WTC11 (cell line): ENCODE measurements around the gene NKAPL. TPM values are rescaled to one million over a fixed set of nuclear protein-coding genes. Genes with fewer than 3 reads are reported as not detected.

Source experiments
- CREB1 ChIP-seq: sonication (generic); formaldehyde crosslinking; IDR thresholded peaks from 2 replicates; pipeline ENCODE4 v1.8.0; 2023; ENCODE audit warnings: mild to moderate bottlenecking, missing genetic modification reagents
- ELF4 ChIP-seq: sonication (generic); formaldehyde crosslinking; IDR thresholded peaks from 2 replicates; pipeline ENCODE4 v1.8.1; 2022; ENCODE audit warnings: low read depth, mild to moderate bottlenecking, moderate library complexity, missing genetic modification reagents
- GABPB1 ChIP-seq: sonication (generic); formaldehyde crosslinking; IDR thresholded peaks from 2 replicates; pipeline ENCODE4 v1.8.1; 2023; ENCODE audit warnings: mild to moderate bottlenecking, missing genetic modification reagents
- GTF2I ChIP-seq: fragments of 250-450 bp; sonication (Bioruptor Pico); conservative IDR thresholded peaks from 2 replicates; pipeline ENCODE4 v1.4.0; 2021; ENCODE audit warnings: mild to moderate bottlenecking
- NFATC4 ChIP-seq: fragments of 250-450 bp; sonication (Bioruptor Pico); IDR thresholded peaks from 2 replicates; pipeline ENCODE4 v1.9.0; 2021; ENCODE audit warnings: mild to moderate bottlenecking
- NR3C1 ChIP-seq: sonication (generic); formaldehyde crosslinking; conservative IDR thresholded peaks from 2 replicates; pipeline ENCODE4 v1.8.1; 2023; ENCODE audit warnings: low read depth, mild to moderate bottlenecking, missing genetic modification reagents
- RELA ChIP-seq: sonication (generic); formaldehyde crosslinking; IDR thresholded peaks from 2 replicates; pipeline ENCODE4 v1.8.1; 2022; ENCODE audit warnings: missing genetic modification reagents, mild to moderate bottlenecking, borderline replicate concordance
- SMAD4 ChIP-seq: sonication (generic); formaldehyde crosslinking; IDR thresholded peaks from 2 replicates; pipeline ENCODE4 v1.8.0; 2022; ENCODE audit warnings: mild to moderate bottlenecking, missing genetic modification reagents
- SP1 ChIP-seq: sonication (generic); formaldehyde crosslinking; conservative IDR thresholded peaks from 2 replicates; pipeline ENCODE4 v1.8.1; 2022; ENCODE audit warnings: missing genetic modification reagents
- TEAD4 ChIP-seq: sonication (generic); formaldehyde crosslinking; IDR thresholded peaks from 2 replicates; pipeline ENCODE4 v1.8.0; 2022; ENCODE audit warnings: mild to moderate bottlenecking, missing genetic modification reagents
- ZNF121 ChIP-seq: sonication (generic); formaldehyde crosslinking; IDR thresholded peaks from 2 replicates; pipeline ENCODE4 v1.8.0; 2023; ENCODE audit warnings: missing genetic modification reagents
- ZNF232 ChIP-seq: sonication (generic); formaldehyde crosslinking; IDR thresholded peaks from 2 replicates; pipeline ENCODE4 v1.8.0; 2022; ENCODE audit warnings: mild to moderate bottlenecking, missing genetic modification reagents
- ZNF263 ChIP-seq: sonication (generic); formaldehyde crosslinking; IDR thresholded peaks from 2 replicates; pipeline ENCODE4 v1.8.1; 2022; ENCODE audit warnings: low read depth, mild to moderate bottlenecking, moderate library complexity, missing genetic modification reagents
- ZNF671 ChIP-seq: fragments of 250-450 bp; sonication (Bioruptor Pico); IDR thresholded peaks from 2 replicates; pipeline ENCODE4 v1.8.0; 2021; ENCODE audit warnings: mild to moderate bottlenecking
- total RNA-seq: library from RNA; stranded (reverse); gene quantifications from 3 replicates; pipeline ENCODE4 v1.2.3, GENCODE V29; 2021
- TF ChIP-seq, protein P1 (sequence below): sonication (generic); formaldehyde crosslinking; IDR thresholded peaks from 2 replicates; pipeline ENCODE4 v1.8.1; 2023; ENCODE audit warnings: mild to moderate bottlenecking, missing genetic modification reagents
- TF ChIP-seq, protein P2 (sequence below): fragments of 250-450 bp; sonication (Bioruptor Pico); IDR thresholded peaks from 2 replicates; pipeline ENCODE4 v1.9.0; 2021; ENCODE audit warnings: mild to moderate bottlenecking, borderline replicate concordance
- TF ChIP-seq, protein P3 (sequence below): sonication (generic); formaldehyde crosslinking; IDR thresholded peaks from 2 replicates; pipeline ENCODE4 v1.8.0; 2023; ENCODE audit warnings: missing genetic modification reagents
- TF ChIP-seq, protein P4 (sequence below): sonication (generic); formaldehyde crosslinking; IDR thresholded peaks from 2 replicates; pipeline ENCODE4 v1.8.0; 2022; ENCODE audit warnings: mild to moderate bottlenecking, missing genetic modification reagents
- TF ChIP-seq, protein P5 (sequence below): sonication (generic); formaldehyde crosslinking; IDR thresholded peaks from 2 replicates; pipeline ENCODE4 v1.8.1; 2023; ENCODE audit warnings: mild to moderate bottlenecking, missing genetic modification reagents, borderline replicate concordance
- TF ChIP-seq, protein P6 (sequence below): sonication (generic); formaldehyde crosslinking; IDR thresholded peaks from 2 replicates; pipeline ENCODE4 v1.8.0; 2022; ENCODE audit warnings: missing genetic modification reagents
- TF ChIP-seq, protein P7 (sequence below): sonication (generic); formaldehyde crosslinking; conservative IDR thresholded peaks from 2 replicates; pipeline ENCODE4 v1.8.1; 2022; ENCODE audit warnings: mild to moderate bottlenecking, missing genetic modification reagents

NKAPL gene
- total RNA-seq, 1 experiment from 2014 or later = 0.26 TPM

DNA sequence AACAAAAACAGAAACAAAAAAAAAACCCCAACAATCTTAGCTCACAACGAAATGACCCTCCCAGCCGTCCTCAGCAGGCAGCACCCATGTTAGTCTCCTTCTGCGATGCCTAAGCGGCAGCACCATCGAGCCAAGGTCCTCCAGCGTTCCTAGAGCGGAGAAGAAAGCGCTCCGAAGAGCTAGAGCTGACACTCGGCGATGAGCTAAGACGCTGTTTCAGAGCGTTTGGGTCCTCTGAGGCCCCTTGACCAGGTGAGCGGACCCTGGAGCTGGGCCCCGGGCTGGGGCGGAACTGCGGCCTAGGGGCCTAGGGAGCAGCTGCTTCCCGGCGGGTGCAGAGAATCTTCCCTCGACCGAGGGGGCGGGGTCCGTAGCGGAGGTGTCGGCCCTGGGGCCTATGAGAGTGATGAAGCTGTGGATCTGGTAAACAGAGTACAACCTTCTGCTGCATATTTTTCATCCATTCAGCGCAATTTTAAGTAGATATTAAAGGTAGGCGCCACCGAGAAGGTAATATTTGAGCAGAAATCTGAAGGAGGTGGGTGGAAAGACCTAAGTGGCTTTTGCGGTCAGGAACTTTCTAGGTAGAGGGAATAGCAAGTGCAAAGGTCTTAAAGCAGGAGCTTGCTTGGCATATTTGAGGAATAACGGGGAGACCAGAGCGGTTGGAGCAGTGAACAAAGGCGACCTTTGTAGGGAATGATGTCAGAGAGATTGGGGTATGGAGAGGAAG is 8.0 kb downstream of the NKAPL start, which contains the start of gene ZSCAN26 (continued):
- TF ChIP-seq, protein P1, sequence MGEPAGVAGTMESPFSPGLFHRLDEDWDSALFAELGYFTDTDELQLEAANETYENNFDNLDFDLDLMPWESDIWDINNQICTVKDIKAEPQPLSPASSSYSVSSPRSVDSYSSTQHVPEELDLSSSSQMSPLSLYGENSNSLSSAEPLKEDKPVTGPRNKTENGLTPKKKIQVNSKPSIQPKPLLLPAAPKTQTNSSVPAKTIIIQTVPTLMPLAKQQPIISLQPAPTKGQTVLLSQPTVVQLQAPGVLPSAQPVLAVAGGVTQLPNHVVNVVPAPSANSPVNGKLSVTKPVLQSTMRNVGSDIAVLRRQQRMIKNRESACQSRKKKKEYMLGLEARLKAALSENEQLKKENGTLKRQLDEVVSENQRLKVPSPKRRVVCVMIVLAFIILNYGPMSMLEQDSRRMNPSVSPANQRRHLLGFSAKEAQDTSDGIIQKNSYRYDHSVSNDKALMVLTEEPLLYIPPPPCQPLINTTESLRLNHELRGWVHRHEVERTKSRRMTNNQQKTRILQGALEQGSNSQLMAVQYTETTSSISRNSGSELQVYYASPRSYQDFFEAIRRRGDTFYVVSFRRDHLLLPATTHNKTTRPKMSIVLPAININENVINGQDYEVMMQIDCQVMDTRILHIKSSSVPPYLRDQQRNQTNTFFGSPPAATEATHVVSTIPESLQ (CRISPR knock-in tag) = no peak
- TF ChIP-seq ZNF232 (CRISPR knock-in tag) (no peak), GTF2I (CRISPR knock-in tag) (no peak), CREB1 (CRISPR knock-in tag) (no peak), TEAD4 (0 out of 2 replicates have a peak, but pooled peaks have one; percentile 16), ZNF121 (CRISPR knock-in tag) (no peak), ZNF671 (CRISPR knock-in tag) (no peak), GABPB1 (CRISPR knock-in tag) (peak; percentile 48; the same call in 1 of the 2 replicates), NFATC4 (CRISPR knock-in tag) (no peak), RELA (no peak), ZNF263 (no peak), NR3C1 (CRISPR knock-in tag) (no peak), SMAD4 (CRISPR knock-in tag) (no peak), SP1 (CRISPR knock-in tag) (peak; percentile 63; the same call in 1 of the 2 replicates), ELF4 (CRISPR knock-in tag) (no peak)
- TF ChIP-seq, protein P2, sequence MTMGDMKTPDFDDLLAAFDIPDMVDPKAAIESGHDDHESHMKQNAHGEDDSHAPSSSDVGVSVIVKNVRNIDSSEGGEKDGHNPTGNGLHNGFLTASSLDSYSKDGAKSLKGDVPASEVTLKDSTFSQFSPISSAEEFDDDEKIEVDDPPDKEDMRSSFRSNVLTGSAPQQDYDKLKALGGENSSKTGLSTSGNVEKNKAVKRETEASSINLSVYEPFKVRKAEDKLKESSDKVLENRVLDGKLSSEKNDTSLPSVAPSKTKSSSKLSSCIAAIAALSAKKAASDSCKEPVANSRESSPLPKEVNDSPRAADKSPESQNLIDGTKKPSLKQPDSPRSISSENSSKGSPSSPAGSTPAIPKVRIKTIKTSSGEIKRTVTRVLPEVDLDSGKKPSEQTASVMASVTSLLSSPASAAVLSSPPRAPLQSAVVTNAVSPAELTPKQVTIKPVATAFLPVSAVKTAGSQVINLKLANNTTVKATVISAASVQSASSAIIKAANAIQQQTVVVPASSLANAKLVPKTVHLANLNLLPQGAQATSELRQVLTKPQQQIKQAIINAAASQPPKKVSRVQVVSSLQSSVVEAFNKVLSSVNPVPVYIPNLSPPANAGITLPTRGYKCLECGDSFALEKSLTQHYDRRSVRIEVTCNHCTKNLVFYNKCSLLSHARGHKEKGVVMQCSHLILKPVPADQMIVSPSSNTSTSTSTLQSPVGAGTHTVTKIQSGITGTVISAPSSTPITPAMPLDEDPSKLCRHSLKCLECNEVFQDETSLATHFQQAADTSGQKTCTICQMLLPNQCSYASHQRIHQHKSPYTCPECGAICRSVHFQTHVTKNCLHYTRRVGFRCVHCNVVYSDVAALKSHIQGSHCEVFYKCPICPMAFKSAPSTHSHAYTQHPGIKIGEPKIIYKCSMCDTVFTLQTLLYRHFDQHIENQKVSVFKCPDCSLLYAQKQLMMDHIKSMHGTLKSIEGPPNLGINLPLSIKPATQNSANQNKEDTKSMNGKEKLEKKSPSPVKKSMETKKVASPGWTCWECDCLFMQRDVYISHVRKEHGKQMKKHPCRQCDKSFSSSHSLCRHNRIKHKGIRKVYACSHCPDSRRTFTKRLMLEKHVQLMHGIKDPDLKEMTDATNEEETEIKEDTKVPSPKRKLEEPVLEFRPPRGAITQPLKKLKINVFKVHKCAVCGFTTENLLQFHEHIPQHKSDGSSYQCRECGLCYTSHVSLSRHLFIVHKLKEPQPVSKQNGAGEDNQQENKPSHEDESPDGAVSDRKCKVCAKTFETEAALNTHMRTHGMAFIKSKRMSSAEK (CRISPR knock-in tag) = no peak
- TF ChIP-seq, protein P3, sequence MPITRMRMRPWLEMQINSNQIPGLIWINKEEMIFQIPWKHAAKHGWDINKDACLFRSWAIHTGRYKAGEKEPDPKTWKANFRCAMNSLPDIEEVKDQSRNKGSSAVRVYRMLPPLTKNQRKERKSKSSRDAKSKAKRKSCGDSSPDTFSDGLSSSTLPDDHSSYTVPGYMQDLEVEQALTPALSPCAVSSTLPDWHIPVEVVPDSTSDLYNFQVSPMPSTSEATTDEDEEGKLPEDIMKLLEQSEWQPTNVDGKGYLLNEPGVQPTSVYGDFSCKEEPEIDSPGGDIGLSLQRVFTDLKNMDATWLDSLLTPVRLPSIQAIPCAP (CRISPR knock-in tag) = no peak
- TF ChIP-seq, protein P4, sequence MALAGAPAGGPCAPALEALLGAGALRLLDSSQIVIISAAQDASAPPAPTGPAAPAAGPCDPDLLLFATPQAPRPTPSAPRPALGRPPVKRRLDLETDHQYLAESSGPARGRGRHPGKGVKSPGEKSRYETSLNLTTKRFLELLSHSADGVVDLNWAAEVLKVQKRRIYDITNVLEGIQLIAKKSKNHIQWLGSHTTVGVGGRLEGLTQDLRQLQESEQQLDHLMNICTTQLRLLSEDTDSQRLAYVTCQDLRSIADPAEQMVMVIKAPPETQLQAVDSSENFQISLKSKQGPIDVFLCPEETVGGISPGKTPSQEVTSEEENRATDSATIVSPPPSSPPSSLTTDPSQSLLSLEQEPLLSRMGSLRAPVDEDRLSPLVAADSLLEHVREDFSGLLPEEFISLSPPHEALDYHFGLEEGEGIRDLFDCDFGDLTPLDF (CRISPR knock-in tag) = no peak
- TF ChIP-seq, protein P5, sequence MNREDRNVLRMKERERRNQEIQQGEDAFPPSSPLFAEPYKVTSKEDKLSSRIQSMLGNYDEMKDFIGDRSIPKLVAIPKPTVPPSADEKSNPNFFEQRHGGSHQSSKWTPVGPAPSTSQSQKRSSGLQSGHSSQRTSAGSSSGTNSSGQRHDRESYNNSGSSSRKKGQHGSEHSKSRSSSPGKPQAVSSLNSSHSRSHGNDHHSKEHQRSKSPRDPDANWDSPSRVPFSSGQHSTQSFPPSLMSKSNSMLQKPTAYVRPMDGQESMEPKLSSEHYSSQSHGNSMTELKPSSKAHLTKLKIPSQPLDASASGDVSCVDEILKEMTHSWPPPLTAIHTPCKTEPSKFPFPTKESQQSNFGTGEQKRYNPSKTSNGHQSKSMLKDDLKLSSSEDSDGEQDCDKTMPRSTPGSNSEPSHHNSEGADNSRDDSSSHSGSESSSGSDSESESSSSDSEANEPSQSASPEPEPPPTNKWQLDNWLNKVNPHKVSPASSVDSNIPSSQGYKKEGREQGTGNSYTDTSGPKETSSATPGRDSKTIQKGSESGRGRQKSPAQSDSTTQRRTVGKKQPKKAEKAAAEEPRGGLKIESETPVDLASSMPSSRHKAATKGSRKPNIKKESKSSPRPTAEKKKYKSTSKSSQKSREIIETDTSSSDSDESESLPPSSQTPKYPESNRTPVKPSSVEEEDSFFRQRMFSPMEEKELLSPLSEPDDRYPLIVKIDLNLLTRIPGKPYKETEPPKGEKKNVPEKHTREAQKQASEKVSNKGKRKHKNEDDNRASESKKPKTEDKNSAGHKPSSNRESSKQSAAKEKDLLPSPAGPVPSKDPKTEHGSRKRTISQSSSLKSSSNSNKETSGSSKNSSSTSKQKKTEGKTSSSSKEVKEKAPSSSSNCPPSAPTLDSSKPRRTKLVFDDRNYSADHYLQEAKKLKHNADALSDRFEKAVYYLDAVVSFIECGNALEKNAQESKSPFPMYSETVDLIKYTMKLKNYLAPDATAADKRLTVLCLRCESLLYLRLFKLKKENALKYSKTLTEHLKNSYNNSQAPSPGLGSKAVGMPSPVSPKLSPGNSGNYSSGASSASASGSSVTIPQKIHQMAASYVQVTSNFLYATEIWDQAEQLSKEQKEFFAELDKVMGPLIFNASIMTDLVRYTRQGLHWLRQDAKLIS (CRISPR knock-in tag) = no peak
- TF ChIP-seq, protein P6, sequence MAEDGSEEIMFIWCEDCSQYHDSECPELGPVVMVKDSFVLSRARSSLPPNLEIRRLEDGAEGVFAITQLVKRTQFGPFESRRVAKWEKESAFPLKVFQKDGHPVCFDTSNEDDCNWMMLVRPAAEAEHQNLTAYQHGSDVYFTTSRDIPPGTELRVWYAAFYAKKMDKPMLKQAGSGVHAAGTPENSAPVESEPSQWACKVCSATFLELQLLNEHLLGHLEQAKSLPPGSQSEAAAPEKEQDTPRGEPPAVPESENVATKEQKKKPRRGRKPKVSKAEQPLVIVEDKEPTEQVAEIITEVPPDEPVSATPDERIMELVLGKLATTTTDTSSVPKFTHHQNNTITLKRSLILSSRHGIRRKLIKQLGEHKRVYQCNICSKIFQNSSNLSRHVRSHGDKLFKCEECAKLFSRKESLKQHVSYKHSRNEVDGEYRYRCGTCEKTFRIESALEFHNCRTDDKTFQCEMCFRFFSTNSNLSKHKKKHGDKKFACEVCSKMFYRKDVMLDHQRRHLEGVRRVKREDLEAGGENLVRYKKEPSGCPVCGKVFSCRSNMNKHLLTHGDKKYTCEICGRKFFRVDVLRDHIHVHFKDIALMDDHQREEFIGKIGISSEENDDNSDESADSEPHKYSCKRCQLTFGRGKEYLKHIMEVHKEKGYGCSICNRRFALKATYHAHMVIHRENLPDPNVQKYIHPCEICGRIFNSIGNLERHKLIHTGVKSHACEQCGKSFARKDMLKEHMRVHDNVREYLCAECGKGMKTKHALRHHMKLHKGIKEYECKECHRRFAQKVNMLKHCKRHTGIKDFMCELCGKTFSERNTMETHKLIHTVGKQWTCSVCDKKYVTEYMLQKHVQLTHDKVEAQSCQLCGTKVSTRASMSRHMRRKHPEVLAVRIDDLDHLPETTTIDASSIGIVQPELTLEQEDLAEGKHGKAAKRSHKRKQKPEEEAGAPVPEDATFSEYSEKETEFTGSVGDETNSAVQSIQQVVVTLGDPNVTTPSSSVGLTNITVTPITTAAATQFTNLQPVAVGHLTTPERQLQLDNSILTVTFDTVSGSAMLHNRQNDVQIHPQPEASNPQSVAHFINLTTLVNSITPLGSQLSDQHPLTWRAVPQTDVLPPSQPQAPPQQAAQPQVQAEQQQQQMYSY = no peak
- TF ChIP-seq, protein P7, sequence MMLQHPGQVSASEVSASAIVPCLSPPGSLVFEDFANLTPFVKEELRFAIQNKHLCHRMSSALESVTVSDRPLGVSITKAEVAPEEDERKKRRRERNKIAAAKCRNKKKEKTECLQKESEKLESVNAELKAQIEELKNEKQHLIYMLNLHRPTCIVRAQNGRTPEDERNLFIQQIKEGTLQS (CRISPR knock-in tag) = no peak
